Tibial artery (tissue), 4 donors: ENCODE data around the gene WNK1.
A peak's percentile ranks its signal among the peaks of the same experiment; 100 is the strongest.
"Not testable (repeated sequence)": the region's sequence is repeated elsewhere in the genome, so short reads cannot be mapped to it uniquely, and the experiment has no call there.

Source experiments
- DNase-seq, 2 donors: peaks; one replicate each; pipeline ENCODE4 v3.0.0-alpha.2; 2019
- H3K27ac ChIP-seq, 2 donors: fragments of 200-600 bp; sonication (generic) in 1 of 2; 1 replicate in 1 of 2; 2 replicates in 1 of 2; pipeline ENCODE4 v1.5.1; 2018 to 2019; ENCODE audit warnings: mild to moderate bottlenecking in 1 of 2
- H3K27me3 ChIP-seq, 2 donors: fragments of 200-600 bp; sonication (generic) in 1 of 2; one replicate each; pipeline versions ENCODE4 v1.5.1 to v1.6.0; 2016 to 2019
- H3K36me3 ChIP-seq, 3 donors: fragments of 200-600 bp; sonication (generic) in 2 of 3; one replicate each; pipeline ENCODE4 v1.5.1; 2016 to 2019; ENCODE audit warnings: mild to moderate bottlenecking in 2 of 3
- H3K4me1 ChIP-seq, 4 donors: fragments of 200-600 bp; sonication (generic) in 2 of 4; 1 replicate in 3 of 4; 2 replicates in 1 of 4; pipeline ENCODE4 v1.5.1; 2016 to 2019
- H3K4me3 ChIP-seq, 2 donors: fragments of 200-600 bp; sonication (generic) in 1 of 2; 1 replicate in 1 of 2; 2 replicates in 1 of 2; pipeline ENCODE4 v1.5.1; 2018 to 2019; ENCODE audit warnings: mild to moderate bottlenecking in 2 of 2
- H3K9me3 ChIP-seq, 3 donors: fragments of 200-600 bp; sonication (generic) in 1 of 3; one replicate each; pipeline ENCODE4 v1.5.1; 2016 to 2019
- CTCF ChIP-seq, 2 experiments: fragments of 200-600 bp in 1 of 2; fragments of 450-650 bp in 1 of 2; IDR thresholded peaks; one replicate each; pipeline ENCODE4 v1.5.1; 2017 to 2019; ENCODE audit warnings: antibody characterized with exemption in 2 of 2, mild to moderate bottlenecking in 1 of 2, moderate library complexity in 1 of 2
- intact Hi-C: fragments of 100-400 bp; cut with DNase I; formaldehyde crosslinking; loops from one replicate; pipeline ENCODE4 v1.15.0; 2023; ENCODE audit warnings: low total_unique reads

The WNK1 gene

GRCh38 chr12:765840-766239, 13.5 kb downstream of the WNK1 start:
- no peaks in the 10 kb centered on the region for H3K9me3 ChIP-seq
- H3K27me3 ChIP-seq: no peaks in the 10 kb centered on the region
- intact Hi-C loops: no loop called here
- H3K36me3 ChIP-seq: no peaks in the 10 kb centered on the region
- no peak for DNase-seq
- H3K27ac ChIP-seq: no peak overlapping the region
- no peak for TF ChIP-seq CTCF (IDR thresholded peaks at IDR 0.05)
- no peak overlapping the region for H3K4me3 ChIP-seq
- H3K4me1 ChIP-seq: peaks cover 0 to 60% (median 3%) of the 10 kb centered on the region in 4 donors

DNA sequence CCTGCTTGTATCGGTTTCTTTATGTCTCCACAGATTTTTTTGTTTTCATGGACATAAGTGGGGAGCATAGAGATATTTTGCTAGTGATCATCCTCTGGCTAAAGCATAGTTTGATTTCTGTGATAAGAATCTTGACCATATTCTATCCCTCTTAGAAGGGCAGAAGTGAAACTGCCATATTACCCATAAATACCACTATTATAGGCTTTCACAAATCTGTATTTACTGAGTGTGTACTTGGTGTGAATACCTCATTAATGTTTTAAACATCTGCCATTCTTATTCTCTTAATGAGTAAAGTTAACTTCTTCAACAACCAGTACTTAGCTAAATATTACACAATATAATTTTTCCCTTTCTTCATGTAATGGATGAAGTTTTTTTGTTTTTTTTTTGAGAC, 16.1 kb downstream of the WNK1 start:
- DNase-seq: no peak
- no peak for TF ChIP-seq CTCF (IDR thresholded peaks at IDR 0.05)
- no peaks in the 10 kb centered on the region for H3K27me3 ChIP-seq
- H3K4me3 ChIP-seq: no peak overlapping the region
- peaks cover 0 to 74% (median 5%) of the 10 kb centered on the region in 4 donors for H3K4me1 ChIP-seq
- intact Hi-C loops: no loop called here
- H3K9me3 ChIP-seq: no peaks in the 10 kb centered on the region
- no peak overlapping the region for H3K27ac ChIP-seq
- no peaks in the 10 kb centered on the region for H3K36me3 ChIP-seq

DNA sequence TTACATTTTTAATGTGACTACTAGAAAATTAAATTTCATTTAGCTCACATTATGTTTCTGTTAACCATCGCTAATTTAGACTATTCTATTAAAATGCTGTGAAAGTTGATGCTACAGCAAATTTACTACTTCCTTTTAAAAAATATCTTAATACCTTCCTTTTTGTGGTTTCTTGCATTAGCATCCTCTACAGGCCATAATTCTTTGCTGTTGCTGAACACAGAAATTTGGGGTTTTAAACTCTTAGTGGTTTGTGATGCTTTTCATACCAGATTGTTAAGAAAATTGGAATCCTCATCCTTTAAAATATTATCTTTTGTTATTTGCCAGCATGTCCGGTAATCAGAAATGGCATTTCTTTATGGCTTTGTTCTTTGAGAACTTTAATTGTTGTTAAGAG, 18.1 kb downstream of the WNK1 start:
- H3K27ac ChIP-seq: no peak overlapping the region
- TF ChIP-seq CTCF (IDR thresholded peaks at IDR 0.05): no peak

GRCh38 chr12:772056-772697, 19.8 kb downstream of the WNK1 start:
- Histone ChIP-seq H3K4me1 (peaks cover 0 to 89% (median 9%) of the 10 kb centered on the region in 4 donors), H3K27me3 (no peaks in the 10 kb centered on the region), H3K4me3 (no peak overlapping the region), H3K9me3 (no peaks in the 10 kb centered on the region), H3K27ac (no peak overlapping the region), H3K36me3 (no peaks in the 10 kb centered on the region)
- intact Hi-C loops: no loop called here
- no peak for TF ChIP-seq CTCF (IDR thresholded peaks at IDR 0.05)
- no peak for DNase-seq

More for the DNA sequence above, 18.1 kb downstream of the WNK1 start:
- peaks cover 0 to 89% (median 6%) of the 10 kb centered on the region in 4 donors for H3K4me1 ChIP-seq
- DNase-seq: no peak
- H3K9me3 ChIP-seq: no peaks in the 10 kb centered on the region
- H3K27me3 ChIP-seq: no peaks in the 10 kb centered on the region
- intact Hi-C loops: no loop called here
- no peaks in the 10 kb centered on the region for H3K36me3 ChIP-seq
- no peak overlapping the region for H3K4me3 ChIP-seq

GRCh38 chr12:774051-774614, 21.8 kb downstream of the WNK1 start:
- H3K27ac ChIP-seq: peak overlapping the region in 1 of 2 donors; percentile 32
- H3K4me3 ChIP-seq: no peak overlapping the region
- H3K9me3 ChIP-seq: no peaks in the 10 kb centered on the region
- no peaks in the 10 kb centered on the region for H3K27me3 ChIP-seq
- intact Hi-C loops: no loop called here
- H3K36me3 ChIP-seq: no peaks in the 10 kb centered on the region
- DNase-seq: no peak
- no peak for TF ChIP-seq CTCF (IDR thresholded peaks at IDR 0.05)
- H3K4me1 ChIP-seq: peaks cover 0 to 95% (median 15%) of the 10 kb centered on the region in 4 donors

- H3K9me3 ChIP-seq, intact Hi-C loops, DNase-seq, H3K27me3 ChIP-seq, H3K27ac ChIP-seq, H3K4me3 ChIP-seq, H3K36me3 ChIP-seq: not testable (repeated sequence)
- H3K4me1 ChIP-seq: peaks cover 4 to 96% (median 33%) of the 10 kb centered on the region in 4 donors
Observed at GRCh38 chr12:775973-776771, 23.8 kb downstream of the WNK1 start.

DNA sequence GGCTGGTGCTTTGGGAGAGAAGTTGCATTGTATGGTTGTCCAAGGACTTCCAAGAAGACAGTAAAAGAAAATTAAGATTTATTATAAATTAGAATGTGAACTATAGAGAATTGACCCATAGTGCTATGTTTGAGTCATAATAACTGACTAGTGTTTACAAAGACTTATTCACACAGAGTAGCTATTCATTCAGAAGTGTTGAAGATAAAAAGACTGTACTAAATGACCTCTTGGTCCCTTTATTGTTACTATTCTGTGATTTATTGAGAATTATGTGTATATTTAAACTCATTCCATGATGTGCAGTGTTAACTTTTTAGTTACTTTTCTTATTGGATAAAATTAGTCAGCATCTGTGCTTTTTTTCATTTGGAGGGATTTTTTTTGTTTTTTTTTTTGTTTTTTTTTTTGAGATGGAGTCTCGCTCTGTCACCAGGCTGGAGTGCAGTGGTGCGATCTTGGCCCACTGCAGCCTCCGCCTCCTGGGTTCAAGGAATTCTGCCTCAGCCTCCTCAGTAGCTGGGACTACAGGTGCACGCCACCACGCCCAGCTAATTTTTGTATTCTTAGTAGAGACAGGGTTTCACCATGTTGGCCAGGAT, 24.5 kb downstream of the WNK1 start:
- H3K36me3 ChIP-seq, H3K27ac ChIP-seq, DNase-seq, H3K27me3 ChIP-seq, H3K9me3 ChIP-seq, H3K4me3 ChIP-seq, intact Hi-C loops: not testable (repeated sequence)
- peaks cover 4 to 97% (median 33%) of the 10 kb centered on the region in 4 donors for H3K4me1 ChIP-seq
